Activated CD4-positive, alpha-beta T cell treated with anti-CD3 and anti-CD28 coated beads for 36 hours (primary cell): ENCODE data around the gene KLF16. TPM values are rescaled to one million over a fixed set of nuclear protein-coding genes. Genes with fewer than 3 reads are reported as not detected.

Source experiments
- ATAC-seq: fragments of 200-7000 bp; cut with Tn5 transposase; one replicate; pipeline ENCODE4 v1.10.0; 2021; ENCODE audit warnings: mild to moderate bottlenecking, moderate library complexity
- CTCF ChIA-PET: fragments of 350-600 bp; sonication (Branson Sonifier 250); formaldehyde crosslinking; loops from one replicate; lab custom pipeline; 2021; ENCODE audit warnings: antibody characterized with exemption; lab: Charles Lee
- POLR2A ChIA-PET: fragments of 350-600 bp; sonication (Branson Sonifier 250); formaldehyde crosslinking; loops from one replicate; lab custom pipeline; 2021; ENCODE audit warnings: antibody characterized with exemption, inconsistent platforms; lab: Charles Lee
- DNase-seq: peaks from one replicate; pipeline ENCODE4 v3.0.0-alpha.2; 2020
- H3K27ac Mint-ChIP-seq: one replicate; pipeline ENCODE4 v1.8.0; 2021; ENCODE audit warnings: mixed read lengths
- H3K27me3 Mint-ChIP-seq: one replicate; pipeline ENCODE4 v1.8.0; 2021; ENCODE audit warnings: mixed read lengths
- H3K36me3 Mint-ChIP-seq: one replicate; pipeline ENCODE4 v1.8.0; 2021; ENCODE audit warnings: low read depth, mixed read lengths
- H3K4me1 Mint-ChIP-seq: one replicate; pipeline ENCODE4 v1.8.0; 2021; ENCODE audit warnings: mixed read lengths
- H3K4me3 Mint-ChIP-seq: one replicate; pipeline ENCODE4 v1.8.0; 2021; ENCODE audit warnings: mild to moderate bottlenecking, moderate library complexity, mixed read lengths
- H3K9me3 Mint-ChIP-seq: one replicate; pipeline ENCODE4 v1.8.0; 2021; ENCODE audit warnings: low read depth, mixed read lengths
- intact Hi-C, 2 experiments: fragments of 100-400 bp; cut with DNase I in 1 of 2; cut with micrococcal nuclease in 1 of 2; formaldehyde crosslinking; loops; one replicate each; pipeline versions ENCODE4 v1.14.2 to v1.15.1; 2022 to 2024; cut with DNase I, micrococcal nuclease
- total RNA-seq, 2 experiments: library from RNA; stranded (reverse); gene quantifications; one replicate each; pipeline ENCODE4 v1.2.3, GENCODE V29; 2021

The KLF16 gene
- total RNA-seq, 2 experiments from 2014 or later: 22.5 to 28.8 TPM

- no peaks in the 10 kb centered on the region for H3K27me3 Mint-ChIP-seq
- intact Hi-C loops: loop anchor here in 1 of 2 experiments (5.0 kb wide), 4 partner anchors 201 to 1064 kb away; partner anchors contain the start of genes CIRBP, MBD3 and PTBP1
- H3K36me3 Mint-ChIP-seq: no peaks in the 10 kb centered on the region
- H3K4me3 Mint-ChIP-seq: peak overlapping the region; percentile 92
- no peak for DNase-seq
- CTCF ChIA-PET: interaction anchor here (0.6 kb wide), 2 partner anchors 37 to 290 kb away, joined by 3 to 4 read pairs; no protein-coding TSS in a partner anchor
- H3K9me3 Mint-ChIP-seq: no peaks in the 10 kb centered on the region
- ATAC-seq: no peak
- POLR2A ChIA-PET: no interaction called here
- H3K27ac Mint-ChIP-seq: peak overlapping the region; percentile 34
- peaks cover 46% of the 10 kb centered on the region for H3K4me1 Mint-ChIP-seq
Measured at GRCh38 chr19:1860821-1861598, 2.4 kb downstream of the KLF16 start.

GRCh38 chr19:1860042-1860775 is 3.2 kb downstream of the KLF16 start:
- Mint-ChIP-seq H3K4me1 (peaks cover 48% of the 10 kb centered on the region), H3K9me3 (no peaks in the 10 kb centered on the region), H3K27ac (no peak overlapping the region), H3K36me3 (no peaks in the 10 kb centered on the region), H3K27me3 (no peaks in the 10 kb centered on the region), H3K4me3 (peak overlapping the region; percentile 12)
- POLR2A ChIA-PET: no interaction called here
- DNase-seq (peak; percentile 83), ATAC-seq (no peak)
- intact Hi-C loops: loop anchor here in 1 of 2 experiments (5.0 kb wide), 4 partner anchors 202 to 1063 kb away; partner anchors contain the start of genes CIRBP, MBD3 and PTBP1
- CTCF ChIA-PET: interaction anchor here (0.6 kb wide), 1 partner anchor 289 kb away, joined by 3 read pairs; no protein-coding TSS in a partner anchor

GRCh38 chr19:1859331-1859781 is 4.0 kb downstream of the KLF16 start:
- ATAC-seq: no peak
- Mint-ChIP-seq H3K4me3 (peak overlapping the region; percentile 8), H3K27ac (no peak overlapping the region), H3K27me3 (no peaks in the 10 kb centered on the region), H3K4me1 (peaks cover 57% of the 10 kb centered on the region), H3K9me3 (no peaks in the 10 kb centered on the region), H3K36me3 (no peaks in the 10 kb centered on the region)
- intact Hi-C loops: loop anchor here in 1 of 2 experiments (10.0 kb wide), 1 partner anchor 795 kb away; the partner anchor contains the start of gene ARHGAP45
- DNase-seq: no peak
- POLR2A ChIA-PET: no interaction called here
- CTCF ChIA-PET: no interaction called here

- Mint-ChIP-seq H3K27me3 (no peaks in the 10 kb centered on the region), H3K36me3 (no peaks in the 10 kb centered on the region), H3K27ac (peak overlapping the region; percentile 47), H3K4me1 (peaks cover 58% of the 10 kb centered on the region), H3K9me3 (no peaks in the 10 kb centered on the region), H3K4me3 (no peak overlapping the region)
- ChIA-PET CTCF (interaction anchor here (0.6 to 0.7 kb wide), 2 partner anchors 196 to 371 kb away, joined by 3 to 4 read pairs; no protein-coding TSS in a partner anchor), POLR2A (no interaction called here)
- intact Hi-C loops: loop anchor here in 1 of 2 experiments (10.0 kb wide), 1 partner anchor 794 kb away; the partner anchor contains the start of gene ARHGAP45
- DNase-seq (no peak), ATAC-seq (no peak)
Measured at GRCh38 chr19:1858412-1859081, 4.8 kb downstream of the KLF16 start.

GRCh38 chr19:1857648-1858326 is 5.6 kb downstream of the KLF16 start:
- CTCF ChIA-PET: interaction anchor here (0.6 to 0.7 kb wide), 2 partner anchors 206 to 372 kb away, joined by 3 read pairs; no protein-coding TSS in a partner anchor
- intact Hi-C loops: loop anchor here in 1 of 2 experiments (10.0 kb wide), 1 partner anchor 793 kb away; the partner anchor contains the start of gene ARHGAP45

GRCh38 chr19:1856698-1857603 is 6.4 kb downstream of the KLF16 start:
- Mint-ChIP-seq H3K27me3 (no peaks in the 10 kb centered on the region), H3K4me1 (peaks cover 70% of the 10 kb centered on the region), H3K27ac (peak overlapping the region; percentile 86), H3K4me3 (peak overlapping the region; percentile 78), H3K36me3 (peaks cover 2% of the 10 kb centered on the region), H3K9me3 (no peaks in the 10 kb centered on the region)
- peak; percentile 11 for ATAC-seq
- ChIA-PET POLR2A (interaction anchor here (0.6 to 1.1 kb wide), 2 partner anchors 10 to 12 kb away, joined by 3 to 4 read pairs; no protein-coding TSS in a partner anchor), CTCF (interaction anchor here (0.6 kb wide), 1 partner anchor 453 kb away, joined by 4 read pairs; no protein-coding TSS in a partner anchor)
- intact Hi-C loops: loop anchor here in 1 of 2 experiments (10.0 kb wide), 1 partner anchor 792 kb away; the partner anchor contains the start of gene ARHGAP45
- peak; percentile 76 for DNase-seq

More at GRCh38 chr19:1857648-1858326, 5.6 kb downstream of the KLF16 start:
- Mint-ChIP-seq H3K27ac (peak overlapping the region; percentile 47), H3K36me3 (peaks cover 2% of the 10 kb centered on the region), H3K9me3 (no peaks in the 10 kb centered on the region), H3K4me3 (peak overlapping the region; percentile 78), H3K27me3 (no peaks in the 10 kb centered on the region), H3K4me1 (peaks cover 65% of the 10 kb centered on the region)
- ATAC-seq (no peak), DNase-seq (no peak)
- POLR2A ChIA-PET: interaction anchor here (1.1 kb wide), 1 partner anchor 13 kb away, joined by 3 read pairs; no protein-coding TSS in a partner anchor

- H3K4me1 Mint-ChIP-seq: peaks cover 66% of the 10 kb centered on the region
- ChIA-PET POLR2A (interaction anchor here (0.6 to 1.1 kb wide), 2 partner anchors 9 to 11 kb away, joined by 3 to 4 read pairs; no protein-coding TSS in a partner anchor), CTCF (interaction anchor here (0.6 kb wide), 1 partner anchor 453 kb away, joined by 4 read pairs; no protein-coding TSS in a partner anchor)
- H3K9me3 Mint-ChIP-seq: no peaks in the 10 kb centered on the region
- ATAC-seq: no peak
- H3K36me3 Mint-ChIP-seq: peaks cover 2% of the 10 kb centered on the region
- peak overlapping the region; percentile 78 for H3K4me3 Mint-ChIP-seq
- intact Hi-C loops: loop anchor here in 1 of 2 experiments (10.0 kb wide), 1 partner anchor 792 kb away; the partner anchor contains the start of gene ARHGAP45
- DNase-seq: no peak
- no peaks in the 10 kb centered on the region for H3K27me3 Mint-ChIP-seq
- peak overlapping the region; percentile 86 for H3K27ac Mint-ChIP-seq
Measured at GRCh38 chr19:1856345-1856697, 7.1 kb downstream of the KLF16 start.

GRCh38 chr19:1855828-1856255 is 7.5 kb downstream of the KLF16 start:
- peak overlapping the region; percentile 86 for H3K27ac Mint-ChIP-seq
- CTCF ChIA-PET: interaction anchor here (0.6 kb wide), 1 partner anchor 452 kb away, joined by 4 read pairs; no protein-coding TSS in a partner anchor
- POLR2A ChIA-PET: no interaction called here
- peaks cover 2% of the 10 kb centered on the region for H3K36me3 Mint-ChIP-seq
- H3K4me1 Mint-ChIP-seq: peaks cover 66% of the 10 kb centered on the region
- no peaks in the 10 kb centered on the region for H3K9me3 Mint-ChIP-seq
- peak overlapping the region; percentile 78 for H3K4me3 Mint-ChIP-seq
- no peaks in the 10 kb centered on the region for H3K27me3 Mint-ChIP-seq
- intact Hi-C loops: loop anchor here (1.0 to 10.0 kb wide), 3 partner anchors 7 to 791 kb away; partner anchors contain the start of genes KLF16 (in 2 of the 2), ARHGAP45 (in 1 of the 2) and ATP8B3 (in 1 of the 2)
- DNase-seq (peak; percentile 63), ATAC-seq (peak; percentile 40)
